ENCODE data around the gene KCNMA1.

KCNMA1 gene

DNA sequence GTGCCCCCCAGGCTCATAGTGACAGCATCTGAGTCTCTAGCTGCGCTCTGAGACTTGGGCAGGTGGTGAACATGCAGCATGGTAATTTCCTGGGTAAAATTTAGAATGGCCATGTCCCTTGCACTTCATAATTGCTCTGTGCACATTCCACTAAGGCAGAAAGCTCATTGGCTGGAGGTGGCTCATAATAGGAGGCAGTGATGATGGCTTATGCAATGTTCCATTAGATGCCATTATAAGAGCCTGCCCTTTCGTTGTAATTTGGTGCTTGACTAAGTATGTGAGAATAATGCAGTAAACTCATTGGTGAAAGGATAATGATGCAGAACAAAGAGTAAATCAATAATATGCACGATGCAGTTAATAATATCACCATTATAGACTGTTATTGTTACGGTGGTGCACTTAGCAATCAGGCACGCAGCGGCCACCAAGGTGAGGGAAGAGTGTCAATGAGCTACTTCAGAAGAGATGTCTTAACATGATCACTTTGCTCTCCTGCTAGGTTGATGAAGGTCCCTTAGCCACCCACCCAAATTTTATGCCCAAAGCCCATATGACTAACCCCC, 545.9 kb downstream of the KCNMA1 start:
- DNase-seq: no peak

DNA sequence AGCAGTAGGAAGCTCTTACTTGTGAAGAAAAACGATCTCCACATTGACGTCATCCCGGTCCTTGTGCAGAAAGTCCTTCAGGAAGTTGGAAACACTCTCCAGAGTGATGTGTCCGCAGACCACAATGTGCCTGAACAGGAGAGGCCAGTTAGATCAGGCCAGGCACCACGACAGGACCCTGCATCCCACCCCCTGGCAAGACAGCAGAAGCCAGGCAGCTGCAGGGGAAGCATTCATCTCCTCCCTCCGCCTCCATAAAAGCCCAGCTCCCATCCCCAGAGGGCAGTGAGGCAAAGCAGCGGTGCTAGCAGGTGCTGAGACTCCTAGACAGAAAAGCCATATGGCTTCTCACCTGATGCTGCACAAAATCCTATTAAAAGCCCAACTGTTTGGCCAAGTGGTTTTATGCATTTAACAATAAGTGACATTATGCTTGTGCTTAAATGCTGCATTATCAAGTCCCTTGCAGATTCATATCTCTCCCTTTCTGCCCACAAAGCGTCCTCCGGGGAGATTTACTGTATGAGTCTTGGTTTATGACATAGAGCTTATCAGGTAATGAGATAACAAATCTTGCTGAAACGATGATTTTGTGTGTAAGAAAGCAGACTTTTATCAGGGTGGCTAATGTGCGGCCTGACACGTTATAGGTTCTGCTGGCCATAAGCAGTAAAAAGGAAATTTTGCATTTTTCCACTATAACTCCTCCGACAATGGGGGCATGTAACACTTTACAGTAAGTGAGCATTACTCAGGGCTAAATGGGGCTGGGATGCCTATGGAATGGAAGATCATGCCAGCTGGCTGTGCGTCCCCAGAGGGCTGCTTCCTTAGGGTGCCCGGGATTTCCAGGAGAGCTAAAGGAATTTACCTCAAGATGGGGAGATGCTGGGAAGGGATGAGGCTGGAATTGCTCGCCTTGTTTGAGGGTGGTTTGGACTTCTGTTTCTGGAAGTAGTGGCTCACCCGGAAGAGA, 546.9 kb downstream of the KCNMA1 start:
- DNase-seq: peak in 1 of 5 experiments; percentile 73

DNA sequence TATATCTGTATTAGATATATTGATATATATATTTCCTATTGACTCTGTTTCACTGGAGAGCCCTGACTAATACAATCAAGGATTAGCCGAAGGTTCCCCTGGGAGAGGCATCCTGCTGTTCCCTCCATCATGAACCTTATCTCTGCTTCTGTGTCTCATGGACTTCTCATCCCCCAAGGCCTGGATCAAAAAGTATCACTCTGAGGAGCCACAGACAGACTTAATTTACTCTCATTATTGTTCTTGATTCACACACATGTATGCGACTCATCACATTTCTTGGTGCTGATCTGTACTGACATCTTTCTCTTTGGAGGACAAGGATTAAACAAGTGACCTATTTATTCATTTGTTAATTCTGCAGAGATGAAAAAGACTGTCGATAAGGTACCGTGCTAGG, 550.2 kb downstream of the KCNMA1 start:
- no peak for DNase-seq

- no peak for DNase-seq
Measured at GRCh38 chr10:77086081-77086480, 551.5 kb downstream of the KCNMA1 start.

- DNase-seq: no peak
Measured at GRCh38 chr10:77085344-77085743, 552.3 kb downstream of the KCNMA1 start.

GRCh38 chr10:77084431-77085144, 553.0 kb downstream of the KCNMA1 start:
- no peak for DNase-seq

DNA sequence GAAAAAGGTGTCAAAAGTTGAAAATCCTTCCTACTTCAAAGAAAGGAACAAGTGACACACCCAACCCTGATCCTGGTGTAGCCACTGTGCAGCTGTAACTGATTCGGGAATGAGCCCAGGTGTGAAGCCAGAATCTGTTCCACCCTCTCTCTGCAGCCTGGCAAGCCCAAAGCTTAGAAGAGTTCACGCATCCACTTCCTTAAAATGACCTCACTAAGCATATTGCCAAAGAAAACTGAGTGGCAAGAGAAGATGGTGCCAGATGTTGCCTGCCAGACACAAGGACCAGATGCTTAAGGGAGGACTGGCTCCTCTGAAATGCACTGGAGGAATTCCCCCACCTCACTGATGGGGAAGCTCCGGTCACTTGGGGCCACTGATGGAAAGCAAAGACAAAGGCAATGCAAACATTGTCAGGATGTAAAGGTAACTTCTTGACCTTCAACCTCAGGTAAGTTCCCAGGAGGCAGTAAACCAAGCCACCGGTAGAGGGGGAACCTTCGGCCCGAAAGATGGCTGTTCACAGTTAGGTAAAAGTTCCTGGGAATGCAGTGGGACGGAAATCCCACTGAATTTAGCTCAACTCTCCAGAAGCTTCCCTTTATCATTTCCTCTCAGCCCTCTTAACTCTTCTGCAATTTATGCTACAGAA, 554.9 kb downstream of the KCNMA1 start:
- no peak for DNase-seq

GRCh38 chr10:77081481-77081891, 556.1 kb downstream of the KCNMA1 start:
- no peak for DNase-seq

GRCh38 chr10:77080361-77081027, 557.1 kb downstream of the KCNMA1 start:
- no peak for DNase-seq

DNA sequence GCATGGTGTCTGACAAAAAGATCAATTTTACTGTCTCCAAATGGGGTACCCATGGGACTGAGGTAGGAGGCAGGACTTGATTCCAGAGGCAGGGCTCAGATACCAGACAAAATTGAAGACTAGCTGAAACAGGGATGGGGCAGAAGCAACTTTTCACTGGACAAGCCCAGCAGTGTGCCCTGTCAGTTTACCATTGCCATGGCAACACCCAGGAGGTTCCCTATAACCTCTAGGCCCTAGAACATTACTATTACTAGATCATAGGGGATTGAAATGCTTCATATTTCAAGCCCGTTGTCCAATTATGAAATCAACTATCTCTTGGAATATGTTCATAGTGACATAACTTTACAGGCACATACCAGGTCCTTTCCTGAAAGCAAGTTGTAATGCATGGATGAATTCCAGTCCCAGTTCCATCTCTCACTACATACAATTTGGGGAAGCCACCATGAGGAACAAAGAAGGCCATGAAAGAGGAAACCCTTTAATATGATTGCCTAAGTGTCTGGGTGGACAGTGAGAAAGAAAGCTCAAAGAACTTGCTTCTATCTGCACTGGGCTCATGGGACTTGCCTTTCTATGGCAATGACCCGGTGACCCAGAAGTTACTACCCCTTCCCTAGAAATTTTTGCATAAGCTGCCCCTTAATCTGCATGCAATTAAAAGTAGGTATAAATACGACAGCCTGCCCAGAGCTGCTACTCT, 557.9 kb downstream of the KCNMA1 start:
- no peak for DNase-seq

- no peak for DNase-seq
Measured at GRCh38 chr10:77077316-77077945, 560.2 kb downstream of the KCNMA1 start.

DNA sequence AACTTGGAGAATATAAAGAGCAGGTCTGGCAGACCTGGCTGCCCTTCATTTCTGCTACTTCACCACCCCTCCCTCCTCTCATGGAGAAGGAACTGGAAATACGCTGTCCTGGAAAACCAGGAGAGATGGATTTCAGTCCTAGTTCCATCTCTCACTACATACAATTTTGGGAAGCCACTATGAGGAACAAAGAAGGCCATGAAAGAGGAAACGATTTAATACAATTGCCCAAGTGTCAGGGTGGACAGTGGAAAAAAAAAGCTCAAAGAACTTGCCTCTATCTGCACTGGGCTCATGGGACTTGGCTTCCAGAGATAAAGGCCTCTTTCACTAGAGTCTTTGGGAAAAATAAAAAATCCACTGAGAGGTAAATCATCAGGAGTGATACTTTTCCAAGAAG, 561.7 kb downstream of the KCNMA1 start:
- DNase-seq: no peak

DNA sequence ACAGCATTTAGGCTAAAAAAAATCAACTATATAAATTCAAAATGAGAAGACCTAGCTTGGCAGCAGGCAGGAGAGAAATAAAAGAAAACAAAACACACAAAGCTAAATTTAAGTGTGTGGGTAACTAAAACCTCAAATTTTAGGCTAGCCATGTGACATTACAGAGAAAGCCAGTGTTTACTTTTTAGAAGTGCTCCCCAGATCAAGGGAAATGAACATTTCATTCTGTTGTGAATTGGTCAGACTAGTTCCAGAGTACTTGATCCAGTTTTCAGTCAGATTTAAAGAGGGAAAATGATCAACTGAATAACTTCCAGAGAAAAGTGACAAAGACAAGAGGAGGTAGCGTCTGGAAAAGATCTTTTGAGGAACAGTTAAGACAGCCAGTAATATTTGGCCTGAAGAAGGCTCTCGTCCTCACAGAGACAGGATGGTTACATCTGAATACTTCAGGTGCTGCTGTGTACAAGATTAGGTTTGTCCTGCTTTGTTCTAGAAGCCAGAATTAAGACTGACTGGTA, 563.4 kb downstream of the KCNMA1 start:
- DNase-seq: no peak

GRCh38 chr10:77073663-77073960, 564.0 kb downstream of the KCNMA1 start:
- no peak for DNase-seq

GRCh38 chr10:77072836-77073662, 564.6 kb downstream of the KCNMA1 start:
- DNase-seq: no peak

GRCh38 chr10:77072361-77072835, 565.2 kb downstream of the KCNMA1 start:
- DNase-seq: no peak

GRCh38 chr10:77071956-77072355, 565.7 kb downstream of the KCNMA1 start:
- no peak for DNase-seq

- no peak for DNase-seq
Measured at GRCh38 chr10:77071001-77071511, 566.6 kb downstream of the KCNMA1 start.

- DNase-seq: no peak
Measured at GRCh38 chr10:77070346-77070745, 567.3 kb downstream of the KCNMA1 start.

DNA sequence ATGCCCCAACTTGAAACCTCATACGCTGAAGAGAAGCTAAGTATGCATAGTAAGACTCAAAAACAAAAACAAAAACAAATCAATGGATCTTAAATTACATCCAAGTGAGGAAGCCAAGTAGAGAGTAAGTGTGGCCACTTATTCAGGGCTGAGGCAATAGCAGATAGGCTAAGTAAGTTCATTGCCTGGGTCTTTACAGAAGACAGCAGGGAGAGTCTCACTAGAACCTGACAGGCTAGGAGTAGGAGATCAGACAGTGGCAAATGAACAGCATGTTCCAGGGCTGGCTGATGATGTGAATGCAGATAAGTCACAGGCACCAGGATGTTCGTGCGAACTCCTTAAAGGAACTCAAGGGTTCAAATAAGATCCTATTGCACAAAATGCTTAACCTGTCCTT, 568.6 kb downstream of the KCNMA1 start:
- DNase-seq: no peak

Data from T-helper 2 cell (primary cell).